GM23338 (cell line): Measurements from ENCODE around the gene LINGO1. TPM values are rescaled to one million over a fixed set of nuclear protein-coding genes. Genes with fewer than 3 reads are reported as not detected.

ENCODE experiments used
- ATAC-seq: fragments of 200-7000 bp; cut with Tn5 transposase; 3 replicates; pipeline ENCODE4 v1.9.1; 2020
- DNase-seq: peaks from one replicate; pipeline ENCODE4 v3.0.0-alpha.2; 2015; ENCODE audit warnings: low spot score
- H2AFZ ChIP-seq: fragments of 200-600 bp; sonication (generic); 2 replicates; pipeline ENCODE4 v1.8.0; 2016; ENCODE audit warnings: antibody characterized with exemption, mild to moderate bottlenecking, moderate library complexity
- H3F3A ChIP-seq: fragments of 200-600 bp; sonication (generic); replicated peaks from 2 replicates; pipeline ENCODE4 v1.8.0; 2017; ENCODE audit warnings: antibody characterized with exemption, mixed run types, low read depth
- H3K27ac ChIP-seq: fragments of 200-600 bp; sonication (generic); 2 replicates; pipeline ENCODE4 v1.6.1; 2016; ENCODE audit warnings: low read depth
- H3K27me3 ChIP-seq: fragments of 200-600 bp; sonication (generic); 2 replicates; pipeline ENCODE4 v1.8.0; 2016; ENCODE audit warnings: mild to moderate bottlenecking, mixed run types, moderate library complexity; ENCODE audit not compliant: insufficient read depth
- H3K36me3 ChIP-seq: fragments of 200-600 bp; sonication (generic); 2 replicates; pipeline ENCODE4 v1.8.0; 2016; ENCODE audit warnings: mild to moderate bottlenecking; ENCODE audit not compliant: insufficient read depth
- H3K4me1 ChIP-seq: fragments of 200-600 bp; sonication (generic); 2 replicates; pipeline ENCODE4 v1.8.0; 2016; ENCODE audit warnings: mild to moderate bottlenecking, moderate library complexity; ENCODE audit not compliant: insufficient read depth
- H3K4me2 ChIP-seq: fragments of 200-600 bp; sonication (generic); 2 replicates; pipeline ENCODE4 v1.7.1; 2017; ENCODE audit warnings: mixed run types
- H3K4me3 ChIP-seq: fragments of 200-600 bp; sonication (generic); 2 replicates; pipeline ENCODE4 v1.6.1; 2016; ENCODE audit warnings: mixed run types
- H3K79me2 ChIP-seq: fragments of 200-600 bp; sonication (generic); replicated peaks from 2 replicates; pipeline ENCODE4 v1.8.0; 2017; ENCODE audit warnings: mild to moderate bottlenecking; ENCODE audit not compliant: insufficient read depth
- H3K9me2 ChIP-seq: fragments of 200-600 bp; sonication (generic); 2 replicates; pipeline ENCODE4 v1.8.0; 2017; ENCODE audit not compliant: insufficient read depth
- H4K20me1 ChIP-seq: fragments of 200-600 bp; sonication (generic); replicated peaks from 2 replicates; pipeline ENCODE4 v1.8.0; 2017; ENCODE audit warnings: mild to moderate bottlenecking; ENCODE audit not compliant: insufficient read depth
- H3K27ac Mint-ChIP-seq: 2 replicates; pipeline ENCODE4 v1.8.0; 2020; ENCODE audit warnings: inconsistent platforms, mild to moderate bottlenecking, moderate library complexity, mixed read lengths
- H3K27me3 Mint-ChIP-seq: 3 replicates; pipeline ENCODE4 v1.8.0; 2022; ENCODE audit warnings: low read depth, mild to moderate bottlenecking, moderate library complexity, mixed read lengths, inconsistent platforms; ENCODE audit not compliant: insufficient read depth, poor library complexity
- H3K36me3 Mint-ChIP-seq: 3 replicates; pipeline ENCODE4 v1.8.0; 2021; ENCODE audit warnings: low read depth, mild to moderate bottlenecking, inconsistent platforms, moderate library complexity, mixed read lengths
- H3K4me1 Mint-ChIP-seq: 3 replicates; pipeline ENCODE4 v1.8.0; 2020; ENCODE audit warnings: mild to moderate bottlenecking, inconsistent platforms, mixed read lengths
- H3K4me3 Mint-ChIP-seq: 3 replicates; pipeline ENCODE4 v1.8.0; 2021; ENCODE audit warnings: moderate library complexity, mild to moderate bottlenecking, inconsistent platforms, mixed read lengths
- H3K9me3 Mint-ChIP-seq: 3 replicates; pipeline ENCODE4 v1.8.0; 2020; ENCODE audit warnings: moderate library complexity, mild to moderate bottlenecking, inconsistent platforms, mixed read lengths
- CREB1 ChIP-seq: fragments of 250-450 bp; sonication (Bioruptor Pico); IDR thresholded peaks from 2 replicates; pipeline ENCODE4 v1.5.0; 2020; ENCODE audit warnings: low read depth, mild to moderate bottlenecking, moderate library complexity
- EZH2 ChIP-seq: fragments of 200-600 bp; sonication (generic); IDR thresholded peaks from one replicate; pipeline ENCODE4 v1.8.0; 2017; ENCODE audit warnings: antibody characterized with exemption, mild to moderate bottlenecking, low read depth; ENCODE audit not compliant: unreplicated experiment
- EZH2phosphoT487 ChIP-seq: fragments of 200-600 bp; sonication (generic); IDR thresholded peaks from one replicate; pipeline ENCODE4 v1.8.1; 2018; ENCODE audit warnings: antibody characterized with exemption; ENCODE audit not compliant: unreplicated experiment
- JUNB ChIP-seq: IDR thresholded peaks from one replicate; pipeline ENCODE4 v1.6.1; 2016; ENCODE audit warnings: antibody characterized with exemption; ENCODE audit not compliant: unreplicated experiment
- NANOG ChIP-seq: IDR thresholded peaks from 2 replicates; pipeline ENCODE4 v1.6.1; 2016; ENCODE audit warnings: antibody characterized with exemption, borderline replicate concordance
- POLR2AphosphoS5 ChIP-seq: IDR thresholded peaks from 2 replicates; pipeline ENCODE4 v1.6.1; 2016; ENCODE audit warnings: antibody characterized with exemption, low read depth
- STAT1 ChIP-seq: IDR thresholded peaks from one replicate; pipeline ENCODE4 v1.6.1; 2016; ENCODE audit warnings: antibody characterized with exemption; ENCODE audit not compliant: unreplicated experiment
- ZNF114 ChIP-seq: fragments of 250-450 bp; sonication (Bioruptor Pico); IDR thresholded peaks from 2 replicates; pipeline ENCODE4 v1.5.0; 2020; ENCODE audit warnings: mild to moderate bottlenecking, moderate library complexity
- ZNF331 ChIP-seq: fragments of 250-450 bp; sonication (Bioruptor Pico); IDR thresholded peaks from 2 replicates; pipeline ENCODE4 v1.5.0; 2020; ENCODE audit warnings: low read depth, mild to moderate bottlenecking, moderate library complexity
- polyA plus RNA-seq: library from polyadenylated mRNA; unstranded; fragments of >200 nt; fragmentation: Nextera tagmentation; extraction: Ambion mirVana; gene quantifications from 2 replicates; pipeline ENCODE4 v1.2.1, GENCODE V29; 2016
- total RNA-seq: library from RNA; depleted of rRNA; stranded (reverse); fragments of >200 nt; shearing (Covaris generic); gene quantifications from 2 replicates; pipeline ENCODE4 v1.2.3, GENCODE V29; 2014
- TF ChIP-seq, protein P1 (sequence below): IDR thresholded peaks from one replicate; pipeline ENCODE4 v1.6.1; 2018; ENCODE audit warnings: antibody characterized with exemption; ENCODE audit not compliant: unreplicated experiment
- TF ChIP-seq, protein P2 (sequence below): IDR thresholded peaks from 2 replicates; pipeline ENCODE4 v1.6.1; 2016; ENCODE audit warnings: antibody characterized with exemption
- TF ChIP-seq, protein P3 (sequence below), 2 experiments: fragments of 200-600 bp in 1 of 2; sonication (generic) in 1 of 2; conservative IDR thresholded peaks; 2 replicates each; pipeline versions ENCODE4 v1.5.1 to v1.6.1; 2016 to 2017; ENCODE audit warnings: antibody characterized with exemption in 2 of 2, low read depth in 2 of 2, mild to moderate bottlenecking in 2 of 2, moderate library complexity in 1 of 2
- TF ChIP-seq, protein P4 (sequence below): fragments of 250-450 bp; sonication (Bioruptor Pico); IDR thresholded peaks from 2 replicates; pipeline ENCODE4 v1.5.0; 2020; ENCODE audit warnings: mild to moderate bottlenecking, moderate library complexity

The LINGO1 gene
- total and polyA plus RNA-seq, 2 experiments from 2014 or later = 16.9 to 63.1 TPM

DNA sequence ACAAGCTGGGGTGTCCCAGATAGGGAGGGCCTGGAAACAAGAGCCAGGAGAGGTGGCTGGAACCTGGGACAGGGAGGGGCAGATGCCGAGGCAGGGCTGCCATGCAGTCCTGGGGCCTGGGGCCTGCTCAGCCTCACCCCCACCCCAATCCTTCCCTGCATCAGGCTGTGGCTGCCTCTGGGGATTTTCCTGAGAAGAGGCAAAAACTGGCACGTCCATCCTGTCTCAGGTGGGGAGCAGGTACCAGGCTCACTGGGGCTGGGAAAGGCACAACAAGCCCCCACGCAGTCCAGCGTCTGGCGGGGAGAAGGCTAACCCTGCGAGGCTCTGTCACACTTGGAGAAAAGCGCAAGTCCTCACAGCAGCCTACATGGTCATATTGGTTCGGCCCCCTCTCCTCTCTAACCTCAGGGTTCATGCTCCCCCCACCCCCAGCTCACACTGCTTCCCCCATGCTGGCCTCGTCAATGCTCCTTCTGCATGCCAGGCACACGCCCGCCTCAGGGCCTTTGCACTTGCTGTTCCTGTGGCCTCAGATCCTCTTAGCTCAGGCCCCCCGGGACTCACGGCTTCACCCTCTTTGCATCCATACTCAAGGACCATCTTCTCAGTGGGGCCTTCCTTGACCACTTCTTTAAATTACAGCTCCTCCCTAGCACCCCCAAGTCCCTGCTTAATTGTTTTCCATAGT lies 53.1 kb downstream of the LINGO1 start:
- no peak overlapping the region for H3K4me2 ChIP-seq
- H4K20me1 ChIP-seq = no peaks in the 10 kb centered on the region
- Mint-ChIP-seq H3K27ac (no peak overlapping the region), H3K4me1 (peaks cover 13% of the 10 kb centered on the region), H3K36me3 (no peaks in the 10 kb centered on the region), H3K9me3 (no peaks in the 10 kb centered on the region), H3K27me3 (peaks cover 17% of the 10 kb centered on the region), H3K4me3 (no peak overlapping the region)
- no peak for ATAC-seq
- no peak overlapping the region for H2AFZ ChIP-seq
- H3K27me3 ChIP-seq = no peaks in the 10 kb centered on the region
- no peaks in the 10 kb centered on the region for H3K36me3 ChIP-seq
- TF ChIP-seq EZH2phosphoT487 (no peak), STAT1 (no peak), ZNF114 (CRISPR knock-in tag) (no peak), JUNB (no peak), NANOG (no peak), POLR2AphosphoS5 (no peak), EZH2 (no peak), CREB1 (CRISPR knock-in tag) (no peak), ZNF331 (no peak)
- TF ChIP-seq, protein P1, sequence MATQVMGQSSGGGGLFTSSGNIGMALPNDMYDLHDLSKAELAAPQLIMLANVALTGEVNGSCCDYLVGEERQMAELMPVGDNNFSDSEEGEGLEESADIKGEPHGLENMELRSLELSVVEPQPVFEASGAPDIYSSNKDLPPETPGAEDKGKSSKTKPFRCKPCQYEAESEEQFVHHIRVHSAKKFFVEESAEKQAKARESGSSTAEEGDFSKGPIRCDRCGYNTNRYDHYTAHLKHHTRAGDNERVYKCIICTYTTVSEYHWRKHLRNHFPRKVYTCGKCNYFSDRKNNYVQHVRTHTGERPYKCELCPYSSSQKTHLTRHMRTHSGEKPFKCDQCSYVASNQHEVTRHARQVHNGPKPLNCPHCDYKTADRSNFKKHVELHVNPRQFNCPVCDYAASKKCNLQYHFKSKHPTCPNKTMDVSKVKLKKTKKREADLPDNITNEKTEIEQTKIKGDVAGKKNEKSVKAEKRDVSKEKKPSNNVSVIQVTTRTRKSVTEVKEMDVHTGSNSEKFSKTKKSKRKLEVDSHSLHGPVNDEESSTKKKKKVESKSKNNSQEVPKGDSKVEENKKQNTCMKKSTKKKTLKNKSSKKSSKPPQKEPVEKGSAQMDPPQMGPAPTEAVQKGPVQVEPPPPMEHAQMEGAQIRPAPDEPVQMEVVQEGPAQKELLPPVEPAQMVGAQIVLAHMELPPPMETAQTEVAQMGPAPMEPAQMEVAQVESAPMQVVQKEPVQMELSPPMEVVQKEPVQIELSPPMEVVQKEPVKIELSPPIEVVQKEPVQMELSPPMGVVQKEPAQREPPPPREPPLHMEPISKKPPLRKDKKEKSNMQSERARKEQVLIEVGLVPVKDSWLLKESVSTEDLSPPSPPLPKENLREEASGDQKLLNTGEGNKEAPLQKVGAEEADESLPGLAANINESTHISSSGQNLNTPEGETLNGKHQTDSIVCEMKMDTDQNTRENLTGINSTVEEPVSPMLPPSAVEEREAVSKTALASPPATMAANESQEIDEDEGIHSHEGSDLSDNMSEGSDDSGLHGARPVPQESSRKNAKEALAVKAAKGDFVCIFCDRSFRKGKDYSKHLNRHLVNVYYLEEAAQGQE = no peak
- TF ChIP-seq, protein P2, sequence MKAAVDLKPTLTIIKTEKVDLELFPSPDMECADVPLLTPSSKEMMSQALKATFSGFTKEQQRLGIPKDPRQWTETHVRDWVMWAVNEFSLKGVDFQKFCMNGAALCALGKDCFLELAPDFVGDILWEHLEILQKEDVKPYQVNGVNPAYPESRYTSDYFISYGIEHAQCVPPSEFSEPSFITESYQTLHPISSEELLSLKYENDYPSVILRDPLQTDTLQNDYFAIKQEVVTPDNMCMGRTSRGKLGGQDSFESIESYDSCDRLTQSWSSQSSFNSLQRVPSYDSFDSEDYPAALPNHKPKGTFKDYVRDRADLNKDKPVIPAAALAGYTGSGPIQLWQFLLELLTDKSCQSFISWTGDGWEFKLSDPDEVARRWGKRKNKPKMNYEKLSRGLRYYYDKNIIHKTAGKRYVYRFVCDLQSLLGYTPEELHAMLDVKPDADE = no peak
- TF ChIP-seq, protein P3, sequence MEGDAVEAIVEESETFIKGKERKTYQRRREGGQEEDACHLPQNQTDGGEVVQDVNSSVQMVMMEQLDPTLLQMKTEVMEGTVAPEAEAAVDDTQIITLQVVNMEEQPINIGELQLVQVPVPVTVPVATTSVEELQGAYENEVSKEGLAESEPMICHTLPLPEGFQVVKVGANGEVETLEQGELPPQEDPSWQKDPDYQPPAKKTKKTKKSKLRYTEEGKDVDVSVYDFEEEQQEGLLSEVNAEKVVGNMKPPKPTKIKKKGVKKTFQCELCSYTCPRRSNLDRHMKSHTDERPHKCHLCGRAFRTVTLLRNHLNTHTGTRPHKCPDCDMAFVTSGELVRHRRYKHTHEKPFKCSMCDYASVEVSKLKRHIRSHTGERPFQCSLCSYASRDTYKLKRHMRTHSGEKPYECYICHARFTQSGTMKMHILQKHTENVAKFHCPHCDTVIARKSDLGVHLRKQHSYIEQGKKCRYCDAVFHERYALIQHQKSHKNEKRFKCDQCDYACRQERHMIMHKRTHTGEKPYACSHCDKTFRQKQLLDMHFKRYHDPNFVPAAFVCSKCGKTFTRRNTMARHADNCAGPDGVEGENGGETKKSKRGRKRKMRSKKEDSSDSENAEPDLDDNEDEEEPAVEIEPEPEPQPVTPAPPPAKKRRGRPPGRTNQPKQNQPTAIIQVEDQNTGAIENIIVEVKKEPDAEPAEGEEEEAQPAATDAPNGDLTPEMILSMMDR (conservative IDR thresholded peaks at IDR 0.05; ENCODE audit: low read depth in 2 of 2) = no peak
- TF ChIP-seq, protein P4, sequence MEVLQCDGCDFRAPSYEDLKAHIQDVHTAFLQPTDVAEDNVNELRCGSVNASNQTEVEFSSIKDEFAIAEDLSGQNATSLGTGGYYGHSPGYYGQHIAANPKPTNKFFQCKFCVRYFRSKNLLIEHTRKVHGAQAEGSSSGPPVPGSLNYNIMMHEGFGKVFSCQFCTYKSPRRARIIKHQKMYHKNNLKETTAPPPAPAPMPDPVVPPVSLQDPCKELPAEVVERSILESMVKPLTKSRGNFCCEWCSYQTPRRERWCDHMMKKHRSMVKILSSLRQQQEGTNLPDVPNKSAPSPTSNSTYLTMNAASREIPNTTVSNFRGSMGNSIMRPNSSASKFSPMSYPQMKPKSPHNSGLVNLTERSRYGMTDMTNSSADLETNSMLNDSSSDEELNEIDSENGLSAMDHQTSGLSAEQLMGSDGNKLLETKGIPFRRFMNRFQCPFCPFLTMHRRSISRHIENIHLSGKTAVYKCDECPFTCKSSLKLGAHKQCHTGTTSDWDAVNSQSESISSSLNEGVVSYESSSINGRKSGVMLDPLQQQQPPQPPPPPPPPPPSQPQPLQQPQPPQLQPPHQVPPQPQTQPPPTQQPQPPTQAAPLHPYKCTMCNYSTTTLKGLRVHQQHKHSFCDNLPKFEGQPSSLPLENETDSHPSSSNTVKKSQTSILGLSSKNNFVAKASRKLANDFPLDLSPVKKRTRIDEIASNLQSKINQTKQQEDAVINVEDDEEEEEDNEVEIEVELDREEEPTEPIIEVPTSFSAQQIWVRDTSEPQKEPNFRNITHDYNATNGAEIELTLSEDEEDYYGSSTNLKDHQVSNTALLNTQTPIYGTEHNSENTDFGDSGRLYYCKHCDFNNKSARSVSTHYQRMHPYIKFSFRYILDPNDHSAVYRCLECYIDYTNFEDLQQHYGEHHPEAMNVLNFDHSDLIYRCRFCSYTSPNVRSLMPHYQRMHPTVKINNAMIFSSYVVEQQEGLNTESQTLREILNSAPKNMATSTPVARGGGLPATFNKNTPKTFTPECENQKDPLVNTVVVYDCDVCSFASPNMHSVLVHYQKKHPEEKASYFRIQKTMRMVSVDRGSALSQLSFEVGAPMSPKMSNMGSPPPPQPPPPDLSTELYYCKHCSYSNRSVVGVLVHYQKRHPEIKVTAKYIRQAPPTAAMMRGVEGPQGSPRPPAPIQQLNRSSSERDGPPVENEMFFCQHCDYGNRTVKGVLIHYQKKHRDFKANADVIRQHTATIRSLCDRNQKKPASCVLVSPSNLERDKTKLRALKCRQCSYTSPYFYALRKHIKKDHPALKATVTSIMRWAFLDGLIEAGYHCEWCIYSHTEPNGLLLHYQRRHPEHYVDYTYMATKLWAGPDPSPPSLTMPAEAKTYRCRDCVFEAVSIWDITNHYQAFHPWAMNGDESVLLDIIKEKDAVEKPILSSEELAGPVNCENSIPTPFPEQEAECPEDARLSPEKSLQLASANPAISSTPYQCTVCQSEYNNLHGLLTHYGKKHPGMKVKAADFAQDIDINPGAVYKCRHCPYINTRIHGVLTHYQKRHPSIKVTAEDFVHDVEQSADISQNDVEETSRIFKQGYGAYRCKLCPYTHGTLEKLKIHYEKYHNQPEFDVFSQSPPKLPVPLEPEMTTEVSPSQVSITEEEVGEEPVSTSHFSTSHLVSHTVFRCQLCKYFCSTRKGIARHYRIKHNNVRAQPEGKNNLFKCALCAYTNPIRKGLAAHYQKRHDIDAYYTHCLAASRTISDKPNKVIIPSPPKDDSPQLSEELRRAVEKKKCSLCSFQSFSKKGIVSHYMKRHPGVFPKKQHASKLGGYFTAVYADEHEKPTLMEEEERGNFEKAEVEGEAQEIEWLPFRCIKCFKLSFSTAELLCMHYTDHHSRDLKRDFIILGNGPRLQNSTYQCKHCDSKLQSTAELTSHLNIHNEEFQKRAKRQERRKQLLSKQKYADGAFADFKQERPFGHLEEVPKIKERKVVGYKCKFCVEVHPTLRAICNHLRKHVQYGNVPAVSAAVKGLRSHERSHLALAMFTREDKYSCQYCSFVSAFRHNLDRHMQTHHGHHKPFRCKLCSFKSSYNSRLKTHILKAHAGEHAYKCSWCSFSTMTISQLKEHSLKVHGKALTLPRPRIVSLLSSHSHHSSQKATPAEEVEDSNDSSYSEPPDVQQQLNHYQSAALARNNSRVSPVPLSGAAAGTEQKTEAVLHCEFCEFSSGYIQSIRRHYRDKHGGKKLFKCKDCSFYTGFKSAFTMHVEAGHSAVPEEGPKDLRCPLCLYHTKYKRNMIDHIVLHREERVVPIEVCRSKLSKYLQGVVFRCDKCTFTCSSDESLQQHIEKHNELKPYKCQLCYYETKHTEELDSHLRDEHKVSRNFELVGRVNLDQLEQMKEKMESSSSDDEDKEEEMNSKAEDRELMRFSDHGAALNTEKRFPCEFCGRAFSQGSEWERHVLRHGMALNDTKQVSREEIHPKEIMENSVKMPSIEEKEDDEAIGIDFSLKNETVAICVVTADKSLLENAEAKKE (CRISPR knock-in tag) = no peak
- H3K4me1 ChIP-seq = peaks cover 3% of the 10 kb centered on the region; the same call in 1 of the 2 replicates
- no peak for DNase-seq
- H3K9me2 ChIP-seq = no peaks in the 10 kb centered on the region
- H3K27ac ChIP-seq = no peak overlapping the region
- H3F3A ChIP-seq = no peaks in the 10 kb centered on the region
- H3K79me2 ChIP-seq = no peaks in the 10 kb centered on the region
- no peak overlapping the region for H3K4me3 ChIP-seq
